SW480 (cell line): Measurements from ENCODE around the gene STK11.

Experiments used
- DNase-seq: peaks from one replicate; pipeline ENCODE4 v3.0.0-alpha.2; 2016; ENCODE audit warnings: low spot score

STK11 gene

DNA sequence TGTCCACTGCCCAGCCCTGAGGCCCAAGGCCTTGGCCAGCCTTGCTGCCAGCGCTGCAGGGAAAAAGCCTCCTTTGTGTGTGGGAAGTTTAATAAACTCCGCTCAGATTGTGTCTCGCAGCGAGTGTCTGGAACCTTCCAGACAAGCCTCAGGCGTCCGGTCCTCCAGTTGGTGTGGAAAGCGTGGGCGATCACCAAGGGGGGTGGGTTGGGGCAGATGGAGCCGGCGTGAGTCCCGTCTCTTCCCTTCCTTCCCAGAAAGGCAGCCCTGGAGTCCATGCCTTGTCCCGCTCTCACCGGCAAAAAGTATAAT lies 4.6 kb downstream of the STK11 start:
- DNase-seq = no peak

GRCh38 chr19:1211494-1212234 lies 6.1 kb downstream of the STK11 start:
- no peak for DNase-seq

GRCh38 chr19:1213391-1214286 lies 8.1 kb downstream of the STK11 start:
- no peak for DNase-seq

DNA sequence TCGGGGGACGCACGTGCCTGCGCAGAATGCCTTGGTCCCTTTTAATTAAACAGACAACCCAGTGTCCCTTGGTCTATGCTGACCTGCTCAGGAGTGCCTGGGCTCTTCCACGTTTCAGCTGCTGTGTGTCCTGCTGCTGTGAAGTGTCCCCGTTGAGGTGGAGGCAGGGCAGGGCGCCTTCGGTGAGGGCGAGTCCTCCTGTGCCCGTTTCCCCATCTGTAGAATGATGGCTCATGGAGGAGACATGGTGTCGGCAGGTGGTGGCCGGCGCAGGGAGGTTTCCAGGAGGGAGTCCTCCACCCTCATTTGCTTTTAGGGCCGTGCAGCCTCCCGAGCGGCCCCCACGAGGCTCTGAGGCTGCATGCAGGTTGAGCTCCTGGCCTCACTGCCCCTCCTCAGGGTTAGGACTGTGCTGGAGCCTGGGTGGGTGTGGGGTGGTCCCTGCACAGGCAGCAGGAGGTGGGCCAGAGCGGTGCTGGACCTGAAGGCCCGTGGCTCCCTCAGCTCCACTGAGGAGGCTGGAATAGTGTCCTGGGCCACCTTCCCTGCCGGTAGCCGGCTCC lies 8.8 kb downstream of the STK11 start:
- no peak for DNase-seq

- DNase-seq = no peak
These were observed 9.5 kb downstream of the STK11 start for GRCh38 chr19:1214862-1215731.

- DNase-seq = no peak
These were observed 11.2 kb downstream of the STK11 start for GRCh38 chr19:1216756-1217155.

- no peak for DNase-seq
These were observed 11.8 kb downstream of the STK11 start for GRCh38 chr19:1217366-1217765.

DNA sequence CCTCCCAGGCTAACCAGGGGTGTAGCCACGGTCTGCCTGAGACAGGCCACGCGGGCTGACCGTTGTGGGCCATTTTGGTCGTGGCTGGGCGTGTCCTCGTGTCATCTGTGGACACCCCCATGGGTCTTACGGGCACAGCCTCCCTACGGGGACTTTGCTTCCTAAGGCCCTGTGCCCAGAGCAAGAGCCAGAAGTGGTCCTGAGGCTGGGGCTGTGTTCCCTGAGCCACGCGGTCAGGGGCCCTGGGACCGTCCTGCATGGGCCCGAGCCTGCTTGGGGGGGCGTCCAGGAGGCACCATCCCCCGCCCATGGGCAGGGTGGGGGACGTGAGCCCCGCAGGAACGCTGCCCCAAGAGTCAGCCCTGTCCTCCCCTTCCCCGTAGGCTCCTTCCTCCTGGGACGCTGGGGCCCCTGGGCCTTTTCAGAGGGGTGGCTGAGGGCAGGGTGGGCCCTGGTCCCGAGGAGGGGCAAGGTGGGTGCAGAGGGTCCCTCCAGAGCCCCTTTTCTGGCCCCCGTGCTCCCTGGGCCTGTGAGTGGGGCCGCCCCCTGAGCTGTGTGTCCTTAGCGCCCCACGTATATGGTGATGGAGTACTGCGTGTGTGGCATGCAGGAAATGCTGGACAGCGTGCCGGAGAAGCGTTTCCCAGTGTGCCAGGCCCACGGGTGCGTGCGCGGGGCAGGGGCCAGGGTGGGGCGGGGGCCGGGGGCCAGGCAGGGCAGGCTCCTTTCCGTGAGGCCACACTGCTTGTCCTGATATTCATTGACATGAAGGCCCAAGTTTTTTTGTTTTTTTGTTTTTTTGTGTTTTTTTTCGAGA lies 13.4 kb downstream of the STK11 start:
- no peak for DNase-seq

DNA sequence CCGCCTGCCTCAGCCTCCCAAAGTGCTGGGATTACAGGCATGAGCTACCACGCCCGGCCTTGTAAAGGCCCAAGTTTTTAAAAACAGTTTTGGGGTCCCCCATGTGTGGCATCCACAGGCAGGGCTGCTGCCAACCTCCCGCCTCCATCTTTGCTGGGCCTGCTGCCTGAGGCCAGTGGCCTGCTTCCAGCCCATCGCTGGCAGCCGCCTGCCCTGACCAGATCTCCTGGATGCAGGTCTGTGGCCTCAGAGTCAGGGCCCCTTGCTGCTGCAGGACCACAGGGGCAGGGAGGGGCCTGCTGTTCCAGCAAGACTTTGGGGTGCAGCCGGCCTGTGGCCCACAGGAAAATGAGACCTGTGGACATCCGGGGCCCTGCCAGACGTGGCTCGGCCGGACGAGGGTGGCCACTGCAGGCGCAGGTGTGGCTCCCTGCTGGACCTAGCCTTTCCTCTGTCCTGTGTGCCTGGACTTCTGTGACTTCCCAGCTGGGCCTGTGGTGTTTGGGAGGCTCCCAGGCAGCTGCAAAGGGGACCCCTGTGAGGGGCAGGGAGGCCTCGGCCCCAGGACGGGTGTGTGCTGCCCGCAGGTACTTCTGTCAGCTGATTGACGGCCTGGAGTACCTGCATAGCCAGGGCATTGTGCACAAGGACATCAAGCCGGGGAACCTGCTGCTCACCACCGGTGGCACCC lies 14.4 kb downstream of the STK11 start:
- DNase-seq = no peak

DNA sequence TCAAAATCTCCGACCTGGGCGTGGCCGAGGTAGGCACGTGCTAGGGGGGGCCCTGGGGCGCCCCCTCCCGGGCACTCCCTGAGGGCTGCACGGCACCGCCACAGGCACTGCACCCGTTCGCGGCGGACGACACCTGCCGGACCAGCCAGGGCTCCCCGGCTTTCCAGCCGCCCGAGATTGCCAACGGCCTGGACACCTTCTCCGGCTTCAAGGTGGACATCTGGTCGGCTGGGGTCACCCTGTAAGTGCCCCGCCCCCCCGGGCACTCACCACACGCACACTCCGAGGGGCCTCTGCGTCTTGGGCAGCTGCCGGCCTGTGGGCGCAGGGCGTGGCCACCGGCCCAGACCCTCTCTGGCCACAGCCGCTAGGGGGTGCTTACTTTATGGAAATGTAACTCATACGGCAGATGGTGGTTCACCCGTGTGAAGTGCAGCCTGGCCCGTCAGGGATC lies 14.9 kb downstream of the STK11 start:
- DNase-seq = no peak

DNA sequence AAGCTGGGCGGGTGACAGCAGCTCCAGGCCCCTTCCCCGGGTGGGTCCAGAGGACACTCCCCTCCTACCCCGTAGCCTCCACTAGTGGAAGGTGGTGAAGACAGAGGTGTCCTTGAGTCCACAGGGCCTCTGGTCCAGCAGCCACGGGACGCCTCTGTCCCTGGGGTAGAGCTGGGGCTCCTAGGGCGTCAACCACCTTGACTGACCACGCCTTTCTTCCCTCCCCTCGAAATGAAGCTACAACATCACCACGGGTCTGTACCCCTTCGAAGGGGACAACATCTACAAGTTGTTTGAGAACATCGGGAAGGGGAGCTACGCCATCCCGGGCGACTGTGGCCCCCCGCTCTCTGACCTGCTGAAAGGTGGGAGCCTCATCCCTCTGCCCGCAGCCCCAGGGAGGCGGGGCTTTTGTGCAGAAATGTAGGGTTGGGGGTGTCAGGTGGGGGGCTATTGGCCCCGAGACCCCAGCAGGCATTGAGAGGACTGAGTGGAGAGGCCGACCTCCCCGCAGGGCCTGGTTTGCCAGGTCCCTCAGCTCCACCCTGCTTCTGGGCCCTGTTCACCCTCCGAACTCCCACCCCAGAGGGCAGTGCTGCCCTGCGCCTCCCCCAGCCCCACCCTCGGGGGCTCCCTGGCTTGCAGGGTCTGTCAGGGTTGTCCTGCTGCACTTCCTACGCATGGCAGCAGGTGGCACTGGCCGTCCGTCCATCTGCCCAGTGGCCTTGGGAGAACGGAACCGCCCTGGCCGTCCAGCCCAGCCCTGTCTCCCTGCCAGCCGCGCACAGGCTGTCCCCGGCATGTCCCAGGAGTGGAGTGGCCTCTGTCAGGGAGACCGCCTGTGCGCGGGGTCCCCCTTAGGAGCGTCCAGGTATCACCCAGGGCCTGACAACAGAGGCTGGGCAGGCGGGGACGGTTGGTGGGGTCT lies 15.7 kb downstream of the STK11 start:
- DNase-seq = no peak

GRCh38 chr19:1221904-1222255 lies 16.3 kb downstream of the STK11 start:
- no peak for DNase-seq

- DNase-seq = no peak
These were observed 16.8 kb downstream of the STK11 start for GRCh38 chr19:1222394-1222793.

DNA sequence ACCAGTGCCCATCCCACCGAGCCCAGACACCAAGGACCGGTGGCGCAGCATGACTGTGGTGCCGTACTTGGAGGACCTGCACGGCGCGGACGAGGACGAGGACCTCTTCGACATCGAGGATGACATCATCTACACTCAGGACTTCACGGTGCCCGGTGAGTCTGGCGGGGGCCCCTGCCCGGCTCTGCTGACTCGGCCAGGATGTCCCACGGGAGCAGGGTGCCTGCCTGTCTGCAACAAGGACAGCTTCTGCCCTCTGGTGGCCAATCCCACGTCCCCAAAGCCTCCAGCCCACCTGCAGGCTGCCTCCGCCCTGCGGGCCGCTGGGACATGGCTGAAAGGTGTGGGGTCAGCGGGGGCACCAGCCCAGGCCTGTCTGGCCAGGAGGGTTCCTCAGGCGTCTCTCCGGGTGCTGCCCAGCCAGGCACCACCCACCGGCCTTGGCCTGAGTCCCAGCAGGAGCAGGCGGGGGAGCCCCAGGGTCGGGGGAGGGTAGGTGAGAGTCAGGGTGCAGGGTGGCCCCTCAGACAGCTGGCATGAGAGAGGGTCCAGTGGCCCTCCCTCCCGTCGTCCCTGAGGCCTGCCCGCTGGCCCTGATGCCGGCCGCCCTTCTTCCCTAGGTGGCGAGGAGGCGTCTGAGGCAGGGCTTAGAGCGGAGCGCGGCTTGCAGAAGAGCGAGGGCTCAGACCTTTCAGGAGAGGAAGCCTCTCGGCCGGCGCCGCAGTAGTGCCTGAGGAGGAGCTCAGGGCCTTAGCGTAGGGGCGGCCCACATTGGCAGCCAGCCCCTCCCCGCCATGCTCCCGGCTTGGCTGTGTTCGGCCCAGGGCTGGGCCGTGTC lies 17.7 kb downstream of the STK11 start:
- no peak for DNase-seq

GRCh38 chr19:1224047-1224825 lies 18.7 kb downstream of the STK11 start:
- no peak for DNase-seq

- DNase-seq = no peak
These were observed 19.3 kb downstream of the STK11 start for GRCh38 chr19:1224847-1225246.

DNA sequence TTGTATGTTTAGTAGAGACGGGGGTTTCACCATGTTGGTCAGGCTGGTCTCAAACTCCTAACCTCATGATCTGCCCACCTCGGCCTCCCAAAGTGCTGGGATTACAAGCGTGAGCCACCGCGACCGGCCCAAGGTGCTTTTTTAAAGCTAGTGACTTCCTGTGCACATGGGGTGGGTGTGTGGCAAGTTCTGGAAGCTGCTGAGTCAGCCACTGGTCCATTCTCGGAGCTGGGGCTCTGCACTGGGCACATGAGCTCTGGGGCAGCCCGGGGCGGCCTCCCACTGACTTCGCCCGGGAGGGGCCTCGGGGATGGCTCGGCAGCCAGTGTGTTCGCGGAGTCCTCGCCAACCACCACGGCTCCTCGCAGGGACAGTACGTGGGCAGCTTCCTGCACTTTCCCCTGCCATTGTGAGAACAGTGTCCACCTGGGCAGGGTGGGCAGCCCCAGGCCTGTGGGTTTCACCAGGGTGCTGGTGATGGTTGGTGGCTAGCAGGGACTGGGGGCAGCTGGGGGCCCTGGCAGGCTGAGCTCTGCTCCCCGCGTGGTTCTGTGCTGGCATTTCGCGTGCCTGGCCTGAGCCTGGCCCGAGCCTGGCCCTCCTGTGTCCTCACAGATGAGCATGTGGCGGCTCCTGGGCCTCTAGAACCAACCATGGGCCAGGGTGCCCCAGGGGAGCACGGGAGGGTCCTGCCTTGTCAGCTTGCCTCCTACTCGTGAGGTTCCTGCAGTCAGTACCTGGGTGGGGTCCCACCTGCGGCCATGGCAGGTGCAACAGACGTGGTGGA lies 20.1 kb downstream of the STK11 start:
- DNase-seq = no peak
